ENCODE results near the gene PAK3.

DNA sequence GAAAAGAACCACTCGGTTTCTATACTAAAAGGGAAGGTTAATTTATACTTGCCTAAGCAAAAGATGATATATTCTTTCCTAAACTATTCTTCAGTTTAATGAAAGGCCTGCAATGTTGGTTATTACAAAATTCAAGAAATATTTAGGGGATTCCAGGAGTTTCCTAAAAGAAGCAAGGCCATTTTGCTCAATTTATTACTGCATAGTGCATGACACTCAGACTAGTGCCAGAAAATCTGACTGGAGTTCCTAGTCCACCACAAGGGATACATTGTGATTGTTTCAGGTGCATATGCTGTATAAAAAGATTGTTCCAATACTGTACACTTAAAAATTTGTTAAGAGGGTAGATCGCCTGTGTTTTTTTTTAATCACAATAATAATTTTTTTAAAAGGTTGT, 95.6 kb downstream of the PAK3 start:
- TF ChIP-seq, protein P1, sequence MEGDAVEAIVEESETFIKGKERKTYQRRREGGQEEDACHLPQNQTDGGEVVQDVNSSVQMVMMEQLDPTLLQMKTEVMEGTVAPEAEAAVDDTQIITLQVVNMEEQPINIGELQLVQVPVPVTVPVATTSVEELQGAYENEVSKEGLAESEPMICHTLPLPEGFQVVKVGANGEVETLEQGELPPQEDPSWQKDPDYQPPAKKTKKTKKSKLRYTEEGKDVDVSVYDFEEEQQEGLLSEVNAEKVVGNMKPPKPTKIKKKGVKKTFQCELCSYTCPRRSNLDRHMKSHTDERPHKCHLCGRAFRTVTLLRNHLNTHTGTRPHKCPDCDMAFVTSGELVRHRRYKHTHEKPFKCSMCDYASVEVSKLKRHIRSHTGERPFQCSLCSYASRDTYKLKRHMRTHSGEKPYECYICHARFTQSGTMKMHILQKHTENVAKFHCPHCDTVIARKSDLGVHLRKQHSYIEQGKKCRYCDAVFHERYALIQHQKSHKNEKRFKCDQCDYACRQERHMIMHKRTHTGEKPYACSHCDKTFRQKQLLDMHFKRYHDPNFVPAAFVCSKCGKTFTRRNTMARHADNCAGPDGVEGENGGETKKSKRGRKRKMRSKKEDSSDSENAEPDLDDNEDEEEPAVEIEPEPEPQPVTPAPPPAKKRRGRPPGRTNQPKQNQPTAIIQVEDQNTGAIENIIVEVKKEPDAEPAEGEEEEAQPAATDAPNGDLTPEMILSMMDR (IDR thresholded peaks at IDR 0.05) = no peak
- no peak for TF ChIP-seq POLR2AphosphoS5 (IDR thresholded peaks at IDR 0.05)
- TF ChIP-seq POLR2A (IDR thresholded peaks at IDR 0.05) = no peak
- TF ChIP-seq EP300 (IDR thresholded peaks at IDR 0.05; ENCODE audit: low read depth) = no peak
